Ishikawa (cell line): Measurements from ENCODE around the gene ATP23.
A peak's percentile ranks its signal among the peaks of the same experiment; 100 is the strongest.

Source experiments
- CEBPB ChIP-seq: IDR thresholded peaks from 2 replicates; pipeline ENCODE4 v1.6.1; 2012
- CREB1 ChIP-seq: IDR thresholded peaks from 2 replicates; pipeline ENCODE4 v1.6.1; 2012; ENCODE audit warnings: low read depth
- EGR1 ChIP-seq: IDR thresholded peaks from 2 replicates; pipeline ENCODE4 v1.6.1; 2012
- EP300 ChIP-seq: IDR thresholded peaks from 2 replicates; pipeline ENCODE4 v1.6.1; 2012; ENCODE audit warnings: borderline replicate concordance
- FOXM1 ChIP-seq: IDR thresholded peaks from 2 replicates; pipeline ENCODE4 v1.6.1; 2012; ENCODE audit warnings: low read depth, borderline replicate concordance
- MAX ChIP-seq: IDR thresholded peaks from 2 replicates; pipeline ENCODE4 v1.6.1; 2012
- NFIC ChIP-seq: IDR thresholded peaks from 2 replicates; pipeline ENCODE4 v1.6.1; 2012
- RAD21 ChIP-seq: IDR thresholded peaks from 2 replicates; pipeline ENCODE4 v1.6.1; 2012; ENCODE audit warnings: low read depth
- TAF1 ChIP-seq: IDR thresholded peaks from 2 replicates; pipeline ENCODE4 v1.6.1; 2012; ENCODE audit warnings: low read depth, mild to moderate bottlenecking
- TCF12 ChIP-seq: IDR thresholded peaks from 2 replicates; pipeline ENCODE4 v1.6.1; 2012; ENCODE audit warnings: low read depth
- TEAD4 ChIP-seq: IDR thresholded peaks from 2 replicates; pipeline ENCODE4 v1.6.1; 2012
- YY1 ChIP-seq: IDR thresholded peaks from 2 replicates; pipeline ENCODE4 v1.6.1; 2012; ENCODE audit warnings: low read depth
- ZBTB7A ChIP-seq: IDR thresholded peaks from 2 replicates; pipeline ENCODE4 v1.6.1; 2012; ENCODE audit warnings: low read depth
- TF ChIP-seq, protein P1 (sequence below): IDR thresholded peaks from 2 replicates; pipeline ENCODE4 v1.6.1; 2012; ENCODE audit warnings: low read depth, mild to moderate bottlenecking
- TF ChIP-seq, protein P2 (sequence below): IDR thresholded peaks from 2 replicates; pipeline ENCODE4 v1.6.1; 2012

The ATP23 gene

DNA sequence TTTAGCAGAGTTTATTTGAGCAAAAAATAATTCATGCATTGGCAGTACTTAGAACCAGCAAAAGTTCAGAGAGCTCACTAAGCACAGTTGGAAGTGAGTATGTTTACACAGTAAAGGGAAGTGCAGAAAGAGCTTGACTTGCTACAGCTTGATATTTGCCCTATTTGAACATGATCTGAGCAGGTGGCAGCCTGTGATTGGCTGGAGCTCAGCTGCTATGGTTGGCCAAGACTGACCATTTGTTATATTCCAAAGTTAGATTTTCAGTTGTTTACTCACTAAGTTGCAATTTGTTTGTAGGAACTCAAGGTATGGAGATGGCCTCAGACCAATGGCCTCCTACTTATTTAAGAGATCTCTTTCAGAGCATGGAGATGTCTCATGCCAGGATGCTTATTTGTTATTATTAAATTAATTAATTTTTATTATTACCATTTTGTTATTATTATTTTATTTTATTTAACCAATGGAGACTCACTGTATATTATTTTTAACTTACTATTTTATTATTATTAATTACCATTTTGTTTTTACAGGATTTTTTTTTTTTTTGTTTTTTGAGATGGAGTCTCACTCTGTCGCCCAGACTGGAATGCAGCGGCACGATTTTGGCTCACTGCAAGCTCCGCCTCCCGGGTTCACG, 49.0 kb downstream of the ATP23 start:
- TF ChIP-seq YY1: no peak
- no peak for TF ChIP-seq ZBTB7A

DNA sequence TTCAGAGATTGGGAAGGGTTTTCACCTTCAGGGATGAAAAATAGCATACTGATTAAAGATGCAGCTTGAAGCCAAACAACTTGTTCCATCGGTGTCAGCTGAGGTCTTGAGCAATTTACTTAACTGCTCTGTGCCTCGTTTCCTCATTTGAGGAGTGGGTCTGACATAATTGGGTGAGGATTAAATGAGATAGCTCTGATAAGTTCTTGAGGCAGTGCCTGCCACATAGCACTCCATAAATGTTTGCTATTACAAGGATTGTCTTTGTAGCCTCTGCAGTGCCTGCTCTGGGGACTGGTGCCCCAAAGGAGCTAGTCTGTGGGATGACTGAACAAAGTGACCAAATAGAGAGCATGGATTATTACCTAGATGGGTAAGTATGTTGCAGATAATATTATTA, 50.6 kb downstream of the ATP23 start:
- TF ChIP-seq RAD21 (no peak), TEAD4 (no peak), YY1 (no peak), ZBTB7A (no peak), EGR1 (no peak), FOXM1 (no peak), TCF12 (no peak), CREB1 (no peak)
- TF ChIP-seq, protein P1, sequence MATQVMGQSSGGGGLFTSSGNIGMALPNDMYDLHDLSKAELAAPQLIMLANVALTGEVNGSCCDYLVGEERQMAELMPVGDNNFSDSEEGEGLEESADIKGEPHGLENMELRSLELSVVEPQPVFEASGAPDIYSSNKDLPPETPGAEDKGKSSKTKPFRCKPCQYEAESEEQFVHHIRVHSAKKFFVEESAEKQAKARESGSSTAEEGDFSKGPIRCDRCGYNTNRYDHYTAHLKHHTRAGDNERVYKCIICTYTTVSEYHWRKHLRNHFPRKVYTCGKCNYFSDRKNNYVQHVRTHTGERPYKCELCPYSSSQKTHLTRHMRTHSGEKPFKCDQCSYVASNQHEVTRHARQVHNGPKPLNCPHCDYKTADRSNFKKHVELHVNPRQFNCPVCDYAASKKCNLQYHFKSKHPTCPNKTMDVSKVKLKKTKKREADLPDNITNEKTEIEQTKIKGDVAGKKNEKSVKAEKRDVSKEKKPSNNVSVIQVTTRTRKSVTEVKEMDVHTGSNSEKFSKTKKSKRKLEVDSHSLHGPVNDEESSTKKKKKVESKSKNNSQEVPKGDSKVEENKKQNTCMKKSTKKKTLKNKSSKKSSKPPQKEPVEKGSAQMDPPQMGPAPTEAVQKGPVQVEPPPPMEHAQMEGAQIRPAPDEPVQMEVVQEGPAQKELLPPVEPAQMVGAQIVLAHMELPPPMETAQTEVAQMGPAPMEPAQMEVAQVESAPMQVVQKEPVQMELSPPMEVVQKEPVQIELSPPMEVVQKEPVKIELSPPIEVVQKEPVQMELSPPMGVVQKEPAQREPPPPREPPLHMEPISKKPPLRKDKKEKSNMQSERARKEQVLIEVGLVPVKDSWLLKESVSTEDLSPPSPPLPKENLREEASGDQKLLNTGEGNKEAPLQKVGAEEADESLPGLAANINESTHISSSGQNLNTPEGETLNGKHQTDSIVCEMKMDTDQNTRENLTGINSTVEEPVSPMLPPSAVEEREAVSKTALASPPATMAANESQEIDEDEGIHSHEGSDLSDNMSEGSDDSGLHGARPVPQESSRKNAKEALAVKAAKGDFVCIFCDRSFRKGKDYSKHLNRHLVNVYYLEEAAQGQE: no peak
- TF ChIP-seq, protein P2, sequence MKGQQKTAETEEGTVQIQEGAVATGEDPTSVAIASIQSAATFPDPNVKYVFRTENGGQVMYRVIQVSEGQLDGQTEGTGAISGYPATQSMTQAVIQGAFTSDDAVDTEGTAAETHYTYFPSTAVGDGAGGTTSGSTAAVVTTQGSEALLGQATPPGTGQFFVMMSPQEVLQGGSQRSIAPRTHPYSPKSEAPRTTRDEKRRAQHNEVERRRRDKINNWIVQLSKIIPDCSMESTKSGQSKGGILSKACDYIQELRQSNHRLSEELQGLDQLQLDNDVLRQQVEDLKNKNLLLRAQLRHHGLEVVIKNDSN: no peak

GRCh38 chr12:57993030-57993429, 51.7 kb downstream of the ATP23 start:
- TF ChIP-seq RAD21 (peak; percentile 61), TEAD4 (no peak)

DNA sequence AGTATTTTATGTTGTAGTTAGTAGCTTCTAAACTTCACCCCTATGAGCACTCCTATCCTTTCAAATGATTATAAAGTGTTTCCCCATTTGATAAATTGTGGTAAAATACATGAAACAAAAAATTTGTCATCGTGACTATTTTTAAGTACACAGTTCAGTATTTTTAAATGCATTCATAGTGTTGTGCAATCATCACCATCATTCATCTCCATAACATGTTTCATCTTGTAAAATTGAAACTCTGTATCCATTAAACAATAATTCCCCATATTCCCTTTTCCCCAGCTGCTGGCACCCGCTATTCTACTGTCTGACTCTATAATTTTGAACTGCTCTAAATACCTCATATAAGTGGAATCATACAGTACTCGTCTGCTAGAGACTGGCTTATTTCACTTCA, 52.5 kb downstream of the ATP23 start:
- no peak for TF ChIP-seq CREB1
- 0 out of 2 replicates have a peak, but pooled peaks have one; percentile 16 for TF ChIP-seq CEBPB

- TF ChIP-seq MAX (no peak), TAF1 (no peak), EP300 (no peak), NFIC (no peak), RAD21 (no peak), TEAD4 (no peak), FOXM1 (no peak), CEBPB (no peak), ZBTB7A (no peak), TCF12 (no peak), CREB1 (no peak), YY1 (no peak), EGR1 (no peak)
- TF ChIP-seq, protein P1: no peak
Measured at GRCh38 chr12:57996520-57996919, 55.2 kb downstream of the ATP23 start.

- no peak for TF ChIP-seq TCF12
- no peak for TF ChIP-seq ZBTB7A
- no peak for TF ChIP-seq RAD21
- no peak for TF ChIP-seq TAF1
- TF ChIP-seq, protein P2: no peak
- TF ChIP-seq, protein P1: no peak
- no peak for TF ChIP-seq TEAD4
- TF ChIP-seq EP300: no peak
- no peak for TF ChIP-seq YY1
- no peak for TF ChIP-seq FOXM1
- no peak for TF ChIP-seq NFIC
- TF ChIP-seq MAX: no peak
- no peak for TF ChIP-seq EGR1
- no peak for TF ChIP-seq CREB1
- no peak for TF ChIP-seq CEBPB
Measured at GRCh38 chr12:57998251-57998650, 56.9 kb downstream of the ATP23 start.
